Spleen (tissue), 11 donors: ENCODE data around the gene OR2AG2. TPM values are rescaled to one million over a fixed set of nuclear protein-coding genes. Genes with fewer than 3 reads are reported as not detected.

ENCODE experiments used
- DNase-seq: peaks from one replicate; pipeline ENCODE4 v3.0.0-alpha.2; 2020
- H3K27ac ChIP-seq, 8 donors: fragments of 200-600 bp; sonication (generic) in 7 of 8; 1 replicate in 4 of 8; 2 replicates in 4 of 8; pipeline versions ENCODE4 v1.5.0 to v1.8.0; 2016 to 2021; ENCODE audit warnings: inconsistent platforms in 4 of 8, mild to moderate bottlenecking in 4 of 8, moderate library complexity in 1 of 8
- H3K27me3 ChIP-seq, 7 donors: fragments of 200-600 bp; sonication (generic) in 6 of 7; replicated peaks in 1 of 7; 1 replicate in 4 of 7; 2 replicates in 3 of 7; pipeline versions ENCODE4 v1.5.0 to v1.8.0; 2016 to 2021; ENCODE audit warnings: inconsistent platforms in 3 of 7, mild to moderate bottlenecking in 1 of 7
- H3K36me3 ChIP-seq, 6 donors: fragments of 200-600 bp; sonication (generic) in 5 of 6; 1 replicate in 4 of 6; 2 replicates in 2 of 6; pipeline versions ENCODE4 v1.5.0 to v1.8.0; 2016 to 2021; ENCODE audit warnings: inconsistent platforms in 2 of 6
- H3K4me1 ChIP-seq, 6 donors: fragments of 200-600 bp; sonication (generic) in 5 of 6; 1 replicate in 3 of 6; 2 replicates in 3 of 6; pipeline versions ENCODE4 v1.5.0 to v1.8.0; 2016 to 2021; ENCODE audit warnings: inconsistent platforms in 3 of 6
- H3K4me3 ChIP-seq, 8 donors: fragments of 200-600 bp; sonication (generic) in 7 of 8; 1 replicate in 4 of 8; 2 replicates in 4 of 8; pipeline versions ENCODE4 v1.5.0 to v1.8.0; 2016 to 2021; ENCODE audit warnings: inconsistent platforms in 4 of 8, mild to moderate bottlenecking in 4 of 8, moderate library complexity in 2 of 8
- H3K9me3 ChIP-seq, 8 donors: fragments of 200-600 bp; sonication (generic) in 7 of 8; 1 replicate in 4 of 8; 2 replicates in 4 of 8; pipeline versions ENCODE4 v1.5.0 to v1.8.0; 2016 to 2021; ENCODE audit warnings: inconsistent platforms in 4 of 8
- POLR2A ChIP-seq, 3 donors: fragments of 450-650 bp; IDR thresholded peaks; one replicate each; pipeline ENCODE4 v1.5.1; 2017; ENCODE audit warnings: antibody characterized with exemption in 3 of 3, mild to moderate bottlenecking in 1 of 3
- POLR2AphosphoS5 ChIP-seq, 3 donors: sonication (generic); formaldehyde crosslinking; IDR thresholded peaks; one replicate each; pipeline ENCODE4 v1.5.1; 2017; ENCODE audit warnings: antibody characterized with exemption in 3 of 3
- WGBS, 5 donors: extraction: QIAGEN DNeasy Blood & Tissue Kit in 3 of 5; methylation state at CpG; one replicate each; pipeline versions ENCODE4 v1.1.5 to v1.1.7; 2013 to 2018; 5-methylcytosine and 5-hydroxymethylcytosine counted together
- intact Hi-C: fragments of 100-400 bp; cut with DNase I; formaldehyde crosslinking; loops from one replicate; pipeline ENCODE4 v1.15.0; 2023; ENCODE audit warnings: low total_unique reads
- polyA plus RNA-seq, 3 donors: library from polyadenylated mRNA; stranded (reverse); fragments of 200-250 nt; gene quantifications; one replicate each; pipeline ENCODE4 v1.2.1, GENCODE V29; 2013
- total RNA-seq, 7 donors: library from RNA; depleted of rRNA in 3 of 7; stranded (reverse); fragments of >200 nt in 3 of 7; fragmentation: NEBNext Ultra II Directional in 4 of 7; extraction: Animal tissue kit (Norgen Biotek cat#: 25700) in 4 of 7; gene quantifications; one replicate each; pipeline versions ENCODE4 v1.1.0 to v1.2.1, GENCODE V29; 2016 to 2021
- TF ChIP-seq, protein P1 (sequence below), 11 experiments: fragments of 200-600 bp in 7 of 11; fragments of 450-650 bp in 4 of 11; sonication (generic) in 4 of 11; IDR thresholded peaks in 8 of 11; conservative IDR thresholded peaks in 3 of 11; 1 replicate in 7 of 11; 2 replicates in 4 of 11; pipeline versions ENCODE4 v1.4.0 to v1.8.0; 2016 to 2021; ENCODE audit warnings: antibody characterized with exemption in 11 of 11, inconsistent platforms in 4 of 11, mild to moderate bottlenecking in 1 of 11
- donor health status: healthy with polysubstance abuse.
- donor health status: DM: no; HTN: no; CAD: no; lungs with moderate emphysema.
- donor health status: DM: no; HTN: no; CAD: no.
- donor health status: Bipolar disorder and iron deficiency.
- donor health status: healthy.
- donor health status: DM: no; HTN: no; CAD: no.
- donor health status: DM: yes; HTN: yes; CAD: no.

The OR2AG2 gene
- total and polyA plus RNA-seq, 10 donors = 0.03 to 0.34 (median 0.18) TPM; not detected in 4

DNA sequence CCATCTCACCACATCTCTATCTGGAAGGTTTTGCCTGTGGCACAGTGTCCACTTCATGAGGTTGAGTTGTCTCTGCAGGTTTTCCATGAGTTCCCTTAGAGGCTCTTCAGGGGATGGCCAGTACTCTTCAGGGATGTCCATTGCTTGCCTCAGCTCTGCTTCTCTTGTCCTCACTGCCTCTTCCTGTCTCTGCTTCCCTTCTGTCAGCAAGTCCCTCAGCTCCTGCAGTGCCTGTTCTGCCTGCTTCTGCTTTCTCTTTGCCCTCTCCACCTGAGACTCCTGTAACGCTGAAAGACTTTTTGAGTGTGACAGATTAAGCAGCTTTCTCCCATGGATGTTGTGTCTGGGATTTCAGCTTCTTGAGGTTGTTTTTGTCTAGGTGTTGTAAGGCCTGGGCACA, 50.4 kb downstream of the OR2AG2 start:
- intact Hi-C loops = no loop called here
- peaks cover 0 to 55% (median 8%) of the 10 kb centered on the region in 8 donors for H3K9me3 ChIP-seq
- 55 to 81% (median 75%) methylated on average over 1 of the region's 1 CpG for WGBS, 5 donors
- peak overlapping the region in 1 of 8 donors; percentile 11 for H3K27ac ChIP-seq
- H3K4me3 ChIP-seq = no peak overlapping the region
- DNase-seq = no peak
- H3K27me3 ChIP-seq = no peaks in the 10 kb centered on the region
- TF ChIP-seq POLR2A (IDR thresholded peaks at IDR 0.05) = no peak
- TF ChIP-seq POLR2AphosphoS5 (IDR thresholded peaks at IDR 0.05) = peak in 1 of 3 donors; percentile 19
- peaks cover 8 to 65% (median 29%) of the 10 kb centered on the region in 6 donors for H3K4me1 ChIP-seq
- peaks cover 3 to 88% (median 23%) of the 10 kb centered on the region in 6 donors for H3K36me3 ChIP-seq

DNA sequence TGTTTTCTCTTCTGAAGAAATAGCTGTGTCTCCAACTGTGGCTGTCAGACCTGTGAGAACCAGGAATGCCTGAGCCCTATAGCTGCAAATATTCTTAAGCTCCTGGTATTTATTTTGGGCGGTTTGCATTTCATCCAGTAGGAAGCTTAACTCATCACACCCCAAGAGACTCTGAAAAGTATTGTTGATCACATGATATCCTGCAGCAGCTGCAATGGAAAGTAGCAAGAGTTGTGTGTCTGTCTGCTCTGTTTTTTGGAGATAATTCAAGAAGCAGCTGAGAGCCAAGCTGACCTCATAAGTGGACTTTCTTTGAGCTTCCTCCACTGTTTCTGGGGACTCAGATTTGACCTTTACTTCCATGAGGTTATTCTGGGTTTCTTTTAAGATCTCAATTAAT, 52.2 kb downstream of the OR2AG2 start:
- 83 to 97% (median 90%) methylated on average over 1 of the region's 1 CpG for WGBS, 5 donors
- no peak for DNase-seq

DNA sequence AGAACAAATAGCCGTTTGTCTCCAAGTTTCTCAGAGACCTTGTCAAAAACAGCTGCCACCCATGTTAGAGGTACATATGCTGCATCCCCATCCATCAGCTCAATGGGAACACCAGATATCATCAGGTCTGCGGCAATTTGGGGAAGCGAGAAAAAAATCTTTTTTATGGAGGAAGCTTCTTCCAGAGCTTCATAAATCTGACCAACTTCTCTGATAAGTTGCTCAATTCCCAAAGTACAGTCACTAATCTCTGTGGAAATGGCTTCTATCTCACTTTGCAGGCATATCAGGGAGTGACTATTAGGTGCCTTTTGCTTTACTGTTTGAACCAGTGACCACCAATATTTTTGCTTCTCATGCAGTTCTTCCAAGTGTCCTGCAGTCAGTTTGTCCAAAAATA, 54.4 kb downstream of the OR2AG2 start:
- no peak for DNase-seq
- H3K9me3 ChIP-seq = peaks cover 0 to 34% (median 2%) of the 10 kb centered on the region in 8 donors
- peaks cover 3 to 59% (median 11%) of the 10 kb centered on the region in 6 donors for H3K36me3 ChIP-seq
- 78 to 96% (median 86%) methylated on average over 3 of the region's 3 CpGs for WGBS, 5 donors
- H3K27me3 ChIP-seq = no peaks in the 10 kb centered on the region
- TF ChIP-seq POLR2A (IDR thresholded peaks at IDR 0.05) = no peak
- TF ChIP-seq POLR2AphosphoS5 (IDR thresholded peaks at IDR 0.05) = no peak
- TF ChIP-seq, protein P1, sequence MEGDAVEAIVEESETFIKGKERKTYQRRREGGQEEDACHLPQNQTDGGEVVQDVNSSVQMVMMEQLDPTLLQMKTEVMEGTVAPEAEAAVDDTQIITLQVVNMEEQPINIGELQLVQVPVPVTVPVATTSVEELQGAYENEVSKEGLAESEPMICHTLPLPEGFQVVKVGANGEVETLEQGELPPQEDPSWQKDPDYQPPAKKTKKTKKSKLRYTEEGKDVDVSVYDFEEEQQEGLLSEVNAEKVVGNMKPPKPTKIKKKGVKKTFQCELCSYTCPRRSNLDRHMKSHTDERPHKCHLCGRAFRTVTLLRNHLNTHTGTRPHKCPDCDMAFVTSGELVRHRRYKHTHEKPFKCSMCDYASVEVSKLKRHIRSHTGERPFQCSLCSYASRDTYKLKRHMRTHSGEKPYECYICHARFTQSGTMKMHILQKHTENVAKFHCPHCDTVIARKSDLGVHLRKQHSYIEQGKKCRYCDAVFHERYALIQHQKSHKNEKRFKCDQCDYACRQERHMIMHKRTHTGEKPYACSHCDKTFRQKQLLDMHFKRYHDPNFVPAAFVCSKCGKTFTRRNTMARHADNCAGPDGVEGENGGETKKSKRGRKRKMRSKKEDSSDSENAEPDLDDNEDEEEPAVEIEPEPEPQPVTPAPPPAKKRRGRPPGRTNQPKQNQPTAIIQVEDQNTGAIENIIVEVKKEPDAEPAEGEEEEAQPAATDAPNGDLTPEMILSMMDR (IDR thresholded peaks at IDR 0.05 in 8 of 11, conservative IDR thresholded peaks at IDR 0.05 in 3 of 11) = no peak
- no peak overlapping the region for H3K27ac ChIP-seq
- H3K4me1 ChIP-seq = peaks cover 7 to 38% (median 16%) of the 10 kb centered on the region in 6 donors
- intact Hi-C loops = no loop called here
- H3K4me3 ChIP-seq = no peak overlapping the region

More for the DNA sequence above, 52.2 kb downstream of the OR2AG2 start:
- no peak for TF ChIP-seq POLR2A (IDR thresholded peaks at IDR 0.05)
- TF ChIP-seq POLR2AphosphoS5 (IDR thresholded peaks at IDR 0.05) = no peak
- TF ChIP-seq, protein P1 (IDR thresholded peaks at IDR 0.05 in 8 of 11, conservative IDR thresholded peaks at IDR 0.05 in 3 of 11) = no peak
- no peaks in the 10 kb centered on the region for H3K27me3 ChIP-seq
- H3K4me1 ChIP-seq = peaks cover 8 to 59% (median 27%) of the 10 kb centered on the region in 6 donors
- H3K4me3 ChIP-seq = no peak overlapping the region
- peaks cover 0 to 49% (median 5%) of the 10 kb centered on the region in 8 donors for H3K9me3 ChIP-seq
- intact Hi-C loops = no loop called here
- no peak overlapping the region for H3K27ac ChIP-seq
- H3K36me3 ChIP-seq = peaks cover 3 to 72% (median 17%) of the 10 kb centered on the region in 6 donors

Other genes with a start within 250 kb of the OR2AG2 start
- 10 to 100 TPM; 17.0 to 26.0 (median 22.7) TPM for gene RRP8, start 168.4 kb downstream of the OR2AG2 start, total RNA-seq
- 10 to 100 TPM; 23.7 to 28.4 (median 26.5) TPM for gene RRP8, start 168.4 kb downstream of the OR2AG2 start, polyA plus RNA-seq
- gene ILK, start 168.2 kb downstream of the OR2AG2 start, total RNA-seq = 100 to 1,000 TPM; 122 to 194 (median 141) TPM
- gene ILK, start 168.2 kb downstream of the OR2AG2 start, polyA plus RNA-seq = 100 to 1,000 TPM in 1 of 3 donors, 10 to 100 TPM in 2; 71.4 to 108 (median 76.5) TPM
- 100 to 1,000 TPM; 133 to 159 (median 148) TPM for gene TAF10, start 159.8 kb downstream of the OR2AG2 start, total RNA-seq
- gene TAF10, start 159.8 kb downstream of the OR2AG2 start, polyA plus RNA-seq = 100 to 1,000 TPM; 103 to 151 (median 140) TPM
- gene TPP1, start 152.6 kb downstream of the OR2AG2 start, total RNA-seq = 100 to 1,000 TPM; 159 to 306 (median 232) TPM
- gene TPP1, start 152.6 kb downstream of the OR2AG2 start, polyA plus RNA-seq = 10 to 100 TPM; 54.9 to 61.6 (median 60.6) TPM
- 10 to 100 TPM; 29.8 to 58.8 (median 43.4) TPM for gene DCHS1, start 116.2 kb downstream of the OR2AG2 start, total RNA-seq
- gene DCHS1, start 116.2 kb downstream of the OR2AG2 start, polyA plus RNA-seq = 1 to 10 TPM; 1.9 to 7.6 (median 3.1) TPM
- gene MRPL17, start 88.6 kb downstream of the OR2AG2 start, total RNA-seq = 10 to 100 TPM; 31.1 to 74.7 (median 41.1) TPM
- 10 to 100 TPM; 41.7 to 70.2 (median 52.9) TPM for gene MRPL17, start 88.6 kb downstream of the OR2AG2 start, polyA plus RNA-seq
- gene OR2AG1, start 11.0 kb upstream of the OR2AG2 start, total RNA-seq = under 1 TPM in 2 of 7 donors, not detected in 5; 0.20 to 0.26 TPM
- gene OR2AG1, start 11.0 kb upstream of the OR2AG2 start, polyA plus RNA-seq = not detected
- gene OR6A2, start 27.7 kb upstream of the OR2AG2 start, total RNA-seq = under 1 TPM; 0.07 to 0.85 (median 0.39) TPM
- not detected for gene OR6A2, start 27.7 kb upstream of the OR2AG2 start, polyA plus RNA-seq
- gene OR10A5, start 73.7 kb upstream of the OR2AG2 start, total RNA-seq = not detected
- gene OR10A5, start 73.7 kb upstream of the OR2AG2 start, polyA plus RNA-seq = not detected
- gene OR10A2, start 91.1 kb upstream of the OR2AG2 start, total RNA-seq = not detected
- not detected for gene OR10A2, start 91.1 kb upstream of the OR2AG2 start, polyA plus RNA-seq
- gene OR10A4, start 104.6 kb upstream of the OR2AG2 start, total RNA-seq = not detected
- not detected for gene OR10A4, start 104.6 kb upstream of the OR2AG2 start, polyA plus RNA-seq
- gene OR2D2, start 120.5 kb upstream of the OR2AG2 start, total RNA-seq = under 1 TPM in 4 of 7 donors, not detected in 3; 0.43 to 0.94 (median 0.58) TPM
- gene OR2D2, start 120.5 kb upstream of the OR2AG2 start, polyA plus RNA-seq = not detected
- gene OR2D3, start 149.0 kb upstream of the OR2AG2 start, total RNA-seq = not detected
- not detected for gene OR2D3, start 149.0 kb upstream of the OR2AG2 start, polyA plus RNA-seq
- gene ZNF215, start 154.4 kb upstream of the OR2AG2 start, total RNA-seq = 1 to 10 TPM; 2.6 to 8.4 (median 4.5) TPM
- gene ZNF215, start 154.4 kb upstream of the OR2AG2 start, polyA plus RNA-seq = 1 to 10 TPM in 1 of 3 donors, under 1 TPM in 2; 0.26 to 1.3 (median 0.54) TPM
- 1 to 10 TPM in 2 of 7 donors, under 1 TPM in 4, not detected in 1; 0.34 to 1.5 (median 0.67) TPM for gene ZNF214, start 248.4 kb upstream of the OR2AG2 start, total RNA-seq
- gene ZNF214, start 248.4 kb upstream of the OR2AG2 start, polyA plus RNA-seq = under 1 TPM; 0.06 to 0.29 (median 0.11) TPM
- gene NLRP14, start 248.5 kb upstream of the OR2AG2 start, total RNA-seq = 1 to 10 TPM in 2 of 7 donors, under 1 TPM in 5; 0.17 to 1.5 (median 0.28) TPM
- under 1 TPM in 1 of 3 donors, not detected in 2; 0.02 TPM for gene NLRP14, start 248.5 kb upstream of the OR2AG2 start, polyA plus RNA-seq